IPS-15b (cell line): ENCODE data around the gene ZNF462.

Source experiments
- H3K27me3 ChIP-seq: one replicate; pipeline ENCODE4 v1.6.1; 2013; ENCODE audit warnings: low read length; ENCODE audit not compliant: control insufficient read depth, insufficient read depth
- H3K36me3 ChIP-seq: one replicate; pipeline ENCODE4 v1.6.1; 2013; ENCODE audit warnings: low read length; ENCODE audit not compliant: control insufficient read depth, insufficient read depth
- H3K4me1 ChIP-seq: one replicate; pipeline ENCODE4 v1.6.1; 2013; ENCODE audit warnings: mild to moderate bottlenecking, low read length; ENCODE audit not compliant: control insufficient read depth, insufficient read depth
- H3K4me3 ChIP-seq: one replicate; pipeline ENCODE4 v1.5.1; 2013; ENCODE audit warnings: low read depth, low read length
- H3K9ac ChIP-seq: one replicate; pipeline ENCODE4 v1.6.1; 2013; ENCODE audit warnings: low read depth, mild to moderate bottlenecking, low read length
- H3K9me3 ChIP-seq: one replicate; pipeline ENCODE4 v1.6.1; 2013; ENCODE audit warnings: mild to moderate bottlenecking, low read length; ENCODE audit not compliant: control insufficient read depth, insufficient read depth

ZNF462 gene

GRCh38 chr9:106867286-106867685 is 4.3 kb downstream of the ZNF462 start:
- Histone ChIP-seq H3K27me3 (no peaks in the 10 kb centered on the region), H3K4me1 (peaks cover 41% of the 10 kb centered on the region), H3K4me3 (peak overlapping the region; percentile 4), H3K36me3 (no peaks in the 10 kb centered on the region), H3K9me3 (no peaks in the 10 kb centered on the region), H3K9ac (no peak overlapping the region)

GRCh38 chr9:106868087-106868486 is 5.1 kb downstream of the ZNF462 start:
- Histone ChIP-seq H3K4me3 (peak overlapping the region; percentile 6), H3K9me3 (no peaks in the 10 kb centered on the region), H3K9ac (no peak overlapping the region), H3K27me3 (no peaks in the 10 kb centered on the region), H3K36me3 (no peaks in the 10 kb centered on the region), H3K4me1 (peaks cover 41% of the 10 kb centered on the region)

GRCh38 chr9:106868565-106868964 is 5.6 kb downstream of the ZNF462 start:
- peaks cover 41% of the 10 kb centered on the region for H3K4me1 ChIP-seq
- no peaks in the 10 kb centered on the region for H3K9me3 ChIP-seq
- H3K9ac ChIP-seq = no peak overlapping the region
- H3K27me3 ChIP-seq = no peaks in the 10 kb centered on the region
- H3K4me3 ChIP-seq = no peak overlapping the region
- H3K36me3 ChIP-seq = no peaks in the 10 kb centered on the region

GRCh38 chr9:106869028-106869427 is 6.1 kb downstream of the ZNF462 start:
- Histone ChIP-seq H3K4me1 (peaks cover 41% of the 10 kb centered on the region), H3K4me3 (no peak overlapping the region)

GRCh38 chr9:106869458-106869857 is 6.5 kb downstream of the ZNF462 start:
- Histone ChIP-seq H3K9me3 (no peaks in the 10 kb centered on the region), H3K4me1 (peaks cover 44% of the 10 kb centered on the region), H3K36me3 (no peaks in the 10 kb centered on the region), H3K4me3 (no peak overlapping the region), H3K27me3 (no peaks in the 10 kb centered on the region), H3K9ac (no peak overlapping the region)

More at GRCh38 chr9:106869028-106869427, 6.1 kb downstream of the ZNF462 start:
- Histone ChIP-seq H3K36me3 (no peaks in the 10 kb centered on the region), H3K9me3 (no peaks in the 10 kb centered on the region), H3K27me3 (no peaks in the 10 kb centered on the region), H3K9ac (no peak overlapping the region)

- Histone ChIP-seq H3K9ac (no peak overlapping the region), H3K27me3 (no peaks in the 10 kb centered on the region)
These were observed 9.7 kb downstream of the ZNF462 start for GRCh38 chr9:106872641-106873040.

GRCh38 chr9:106874031-106874430 is 11.1 kb downstream of the ZNF462 start:
- Histone ChIP-seq H3K9me3 (no peaks in the 10 kb centered on the region), H3K4me1 (peaks cover 63% of the 10 kb centered on the region), H3K4me3 (no peak overlapping the region), H3K27me3 (no peaks in the 10 kb centered on the region), H3K9ac (no peak overlapping the region), H3K36me3 (no peaks in the 10 kb centered on the region)

More at GRCh38 chr9:106872641-106873040, 9.7 kb downstream of the ZNF462 start:
- no peak overlapping the region for H3K4me3 ChIP-seq
- peaks cover 62% of the 10 kb centered on the region for H3K4me1 ChIP-seq
- H3K9me3 ChIP-seq = no peaks in the 10 kb centered on the region
- H3K36me3 ChIP-seq = no peaks in the 10 kb centered on the region

- Histone ChIP-seq H3K4me3 (no peak overlapping the region), H3K9me3 (no peaks in the 10 kb centered on the region), H3K9ac (no peak overlapping the region), H3K36me3 (no peaks in the 10 kb centered on the region), H3K4me1 (peaks cover 67% of the 10 kb centered on the region), H3K27me3 (no peaks in the 10 kb centered on the region)
These were observed 11.7 kb downstream of the ZNF462 start for GRCh38 chr9:106874652-106875051.

- peaks cover 65% of the 10 kb centered on the region for H3K4me1 ChIP-seq
- H3K9ac ChIP-seq = no peak overlapping the region
- no peak overlapping the region for H3K4me3 ChIP-seq
- no peaks in the 10 kb centered on the region for H3K9me3 ChIP-seq
- H3K27me3 ChIP-seq = no peaks in the 10 kb centered on the region
- H3K36me3 ChIP-seq = no peaks in the 10 kb centered on the region
These were observed 12.6 kb downstream of the ZNF462 start for GRCh38 chr9:106875529-106875928.

- H3K27me3 ChIP-seq = no peaks in the 10 kb centered on the region
- no peak overlapping the region for H3K9ac ChIP-seq
- H3K4me3 ChIP-seq = peak overlapping the region; percentile 41
- H3K9me3 ChIP-seq = no peaks in the 10 kb centered on the region
- H3K4me1 ChIP-seq = peaks cover 59% of the 10 kb centered on the region
- H3K36me3 ChIP-seq = no peaks in the 10 kb centered on the region
These were observed 14.4 kb downstream of the ZNF462 start for GRCh38 chr9:106877345-106877744.

GRCh38 chr9:106878081-106878837 is 15.3 kb downstream of the ZNF462 start:
- Histone ChIP-seq H3K36me3 (no peaks in the 10 kb centered on the region), H3K4me3 (peak overlapping the region; percentile 41), H3K27me3 (no peaks in the 10 kb centered on the region), H3K9ac (no peak overlapping the region), H3K9me3 (no peaks in the 10 kb centered on the region), H3K4me1 (peaks cover 66% of the 10 kb centered on the region)

- H3K4me1 ChIP-seq = peaks cover 73% of the 10 kb centered on the region
These were observed 16.0 kb downstream of the ZNF462 start for GRCh38 chr9:106878934-106879333.

More at GRCh38 chr9:106878934-106879333, 16.0 kb downstream of the ZNF462 start:
- H3K4me3 ChIP-seq = peak overlapping the region; percentile 18
- H3K9ac ChIP-seq = no peak overlapping the region
- H3K9me3 ChIP-seq = no peaks in the 10 kb centered on the region
- no peaks in the 10 kb centered on the region for H3K27me3 ChIP-seq
- no peaks in the 10 kb centered on the region for H3K36me3 ChIP-seq
